Activated CD4-positive, alpha-beta T cell treated with anti-CD3 and anti-CD28 coated beads, Interleukin-2, amount 50 U/mL, for 24 hours (primary cell): Measurements from ENCODE around the gene NSMCE4A.
"Not testable (repeated sequence)": the region's sequence is repeated elsewhere in the genome, so short reads cannot be mapped to it uniquely, and the experiment has no call there.

Experiments used
- DNase-seq, 2 donors: peaks; one replicate each; pipeline ENCODE4 v3.0.0-alpha.2; 2020; ENCODE audit warnings: low read depth in 1 of 2, low spot score in 1 of 2

The NSMCE4A gene, protein sequence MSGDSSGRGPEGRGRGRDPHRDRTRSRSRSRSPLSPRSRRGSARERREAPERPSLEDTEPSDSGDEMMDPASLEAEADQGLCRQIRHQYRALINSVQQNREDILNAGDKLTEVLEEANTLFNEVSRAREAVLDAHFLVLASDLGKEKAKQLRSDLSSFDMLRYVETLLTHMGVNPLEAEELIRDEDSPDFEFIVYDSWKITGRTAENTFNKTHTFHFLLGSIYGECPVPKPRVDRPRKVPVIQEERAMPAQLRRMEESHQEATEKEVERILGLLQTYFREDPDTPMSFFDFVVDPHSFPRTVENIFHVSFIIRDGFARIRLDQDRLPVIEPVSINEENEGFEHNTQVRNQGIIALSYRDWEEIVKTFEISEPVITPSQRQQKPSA

DNA sequence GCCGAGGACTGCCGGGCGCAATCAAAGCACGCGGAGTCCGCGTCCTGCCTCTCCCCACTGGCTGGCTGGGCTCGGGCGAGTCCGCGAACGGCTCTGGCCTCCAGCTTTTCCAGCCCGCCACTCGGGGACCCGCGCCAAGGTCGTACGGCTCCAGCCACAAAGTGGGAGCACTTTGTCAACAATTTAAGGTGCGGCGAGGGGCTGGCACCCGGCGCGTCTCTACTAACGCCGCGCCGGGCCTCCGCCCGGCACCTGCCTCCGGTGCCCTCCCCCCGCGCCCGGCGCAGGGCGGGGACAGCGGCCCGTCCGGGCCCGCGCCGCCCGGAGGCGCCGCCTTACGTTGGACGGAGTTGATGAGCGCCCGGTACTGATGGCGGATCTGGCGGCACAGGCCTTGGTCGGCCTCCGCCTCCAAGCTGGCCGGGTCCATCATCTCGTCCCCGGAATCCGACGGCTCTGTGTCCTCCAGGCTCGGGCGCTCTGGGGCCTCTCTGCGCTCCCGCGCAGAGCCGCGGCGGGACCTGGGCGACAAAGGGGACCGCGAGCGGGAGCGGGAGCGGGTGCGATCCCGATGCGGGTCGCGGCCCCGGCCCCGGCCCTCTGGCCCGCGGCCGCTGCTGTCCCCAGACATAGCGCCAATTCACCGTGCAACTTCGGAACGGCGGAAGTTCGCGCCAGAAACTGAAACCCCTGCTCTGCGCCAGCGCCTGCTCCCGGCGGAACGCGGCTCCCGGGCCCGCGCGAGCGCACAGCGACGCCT lies at the start of gene NSMCE4A:
Gene NSMCE4A (minus strand): TSS at position 683 of the 760 bp plus-strand sequence. CDS start 52 bp downstream, at position 631.
- peak; percentile 61 to 62 for DNase-seq

DNA sequence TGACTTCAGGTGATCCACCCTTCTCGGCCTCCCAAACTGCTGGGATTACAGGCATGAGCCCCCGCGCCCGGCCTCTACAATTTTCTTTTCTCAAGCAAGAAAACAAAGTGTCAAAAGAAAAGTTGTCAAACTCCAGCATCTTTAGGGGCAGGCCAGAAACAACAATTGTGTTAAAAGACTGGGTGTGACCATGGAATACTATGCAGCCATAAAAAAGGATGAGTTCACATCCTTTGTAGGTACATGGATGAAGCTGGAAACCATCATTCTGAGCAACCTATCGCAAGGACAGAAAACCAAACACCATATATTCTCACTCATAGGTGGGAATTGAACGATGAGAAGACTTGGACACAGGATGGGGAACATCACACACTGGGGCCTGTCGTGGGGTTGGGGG lies 48.2 kb upstream of the NSMCE4A start:
- not testable (repeated sequence) for DNase-seq

DNA sequence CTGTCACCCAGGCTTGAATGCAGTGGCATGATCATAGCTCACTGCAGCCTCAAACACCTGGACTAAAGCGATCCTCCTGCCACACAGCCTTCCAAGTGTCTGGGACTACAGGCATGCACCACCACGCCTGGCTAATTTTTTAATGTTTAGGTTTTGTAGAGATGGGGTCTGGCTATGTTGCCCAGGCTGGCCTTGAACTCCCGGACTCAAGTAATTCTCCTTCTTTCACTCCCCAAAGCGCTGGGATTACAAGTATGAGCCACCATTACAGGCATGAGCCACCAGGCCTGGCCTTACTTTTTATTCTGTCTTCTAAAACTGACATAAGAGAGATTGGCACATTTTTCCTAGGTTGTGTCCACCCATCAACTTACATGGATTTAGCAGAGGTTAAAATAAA lies 47.3 kb upstream of the NSMCE4A start:
- no peak for DNase-seq

DNA sequence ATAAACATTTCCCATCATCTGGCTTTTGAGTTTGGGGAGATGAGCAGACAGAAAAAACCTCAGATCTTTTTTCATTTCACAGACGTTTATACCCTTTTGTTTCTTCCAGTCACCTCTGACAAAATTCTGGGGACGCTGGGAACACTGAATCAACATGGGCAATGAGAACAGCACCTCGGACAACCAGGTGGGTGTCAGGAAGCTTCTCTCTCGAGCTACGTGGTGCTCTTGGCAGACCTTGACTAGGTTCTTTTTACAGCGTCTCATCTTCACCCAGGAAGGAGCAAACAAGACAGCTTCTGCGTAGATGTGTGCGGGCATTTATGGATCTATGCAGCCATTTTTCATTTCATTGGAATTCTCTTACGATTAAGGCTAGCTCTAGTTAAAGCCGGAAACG lies 46.8 kb upstream of the NSMCE4A start:
- DNase-seq, result no peak

DNA sequence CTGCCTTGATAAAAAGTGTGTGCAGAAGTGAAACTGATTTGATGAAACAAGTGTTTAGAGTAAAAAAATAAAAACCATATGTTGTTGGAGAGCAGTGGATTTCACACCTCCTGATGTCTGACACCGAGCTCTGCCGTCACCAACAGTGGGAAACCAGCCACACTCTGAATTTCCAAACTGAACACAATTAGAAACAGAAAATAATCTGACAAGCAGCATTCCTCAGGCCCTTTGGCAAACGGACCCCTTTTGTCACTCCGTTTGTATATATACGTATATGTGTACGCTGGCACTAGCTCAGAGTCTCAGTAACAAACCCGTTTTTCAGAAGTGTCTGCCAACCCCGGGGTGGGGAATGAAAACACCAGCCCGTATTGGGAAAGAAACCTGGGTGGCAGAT lies 46.4 kb upstream of the NSMCE4A start:
- DNase-seq, result no peak

DNA sequence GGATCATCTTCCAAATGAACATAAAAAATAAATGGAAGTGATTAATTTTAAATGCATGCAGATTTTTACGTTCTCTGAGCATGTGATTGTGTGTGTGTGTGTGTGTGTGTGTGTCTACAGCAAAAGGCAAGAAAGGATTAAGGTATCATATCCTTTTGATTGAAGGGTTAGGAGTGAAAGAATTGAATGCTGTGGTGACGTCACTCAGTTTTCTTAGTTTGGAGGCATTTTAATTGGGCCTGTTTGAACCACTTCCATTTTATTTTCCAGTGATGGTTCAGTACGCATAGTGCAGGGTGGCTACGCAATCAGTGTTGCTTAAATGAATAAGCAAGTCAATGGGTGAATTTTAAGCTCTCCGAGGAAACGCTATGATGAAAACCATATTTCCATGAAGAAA lies 45.2 kb upstream of the NSMCE4A start:
- DNase-seq, result no peak

DNA sequence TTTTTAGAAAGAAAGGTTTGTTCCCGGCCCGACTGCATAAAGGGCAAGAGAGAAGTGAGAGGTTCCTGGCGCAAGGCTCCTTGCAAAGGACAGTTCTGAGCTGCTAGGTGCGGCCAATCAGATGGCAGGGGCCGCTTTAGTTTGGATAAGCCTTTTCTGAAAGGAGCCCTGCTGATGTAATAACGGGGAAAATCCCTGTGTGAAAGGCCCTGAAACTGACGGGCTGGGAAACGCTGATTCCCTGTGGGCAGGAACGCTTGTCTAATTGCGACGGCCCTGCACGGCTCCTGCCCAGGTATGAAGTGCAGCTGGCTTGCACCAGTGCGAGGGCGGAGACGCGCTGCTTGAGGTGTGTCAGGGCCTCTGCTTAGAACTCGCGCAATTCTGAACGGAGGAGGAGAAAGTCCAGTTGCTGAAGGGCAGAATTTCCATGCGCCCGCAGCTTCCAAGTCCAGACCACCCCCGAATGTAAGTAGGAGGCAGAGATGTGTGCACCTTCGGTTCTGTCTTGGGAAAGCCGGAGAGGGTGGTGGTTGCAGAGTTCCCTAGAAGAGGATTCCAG lies 44.5 kb upstream of the NSMCE4A start:
- no peak for DNase-seq

DNA sequence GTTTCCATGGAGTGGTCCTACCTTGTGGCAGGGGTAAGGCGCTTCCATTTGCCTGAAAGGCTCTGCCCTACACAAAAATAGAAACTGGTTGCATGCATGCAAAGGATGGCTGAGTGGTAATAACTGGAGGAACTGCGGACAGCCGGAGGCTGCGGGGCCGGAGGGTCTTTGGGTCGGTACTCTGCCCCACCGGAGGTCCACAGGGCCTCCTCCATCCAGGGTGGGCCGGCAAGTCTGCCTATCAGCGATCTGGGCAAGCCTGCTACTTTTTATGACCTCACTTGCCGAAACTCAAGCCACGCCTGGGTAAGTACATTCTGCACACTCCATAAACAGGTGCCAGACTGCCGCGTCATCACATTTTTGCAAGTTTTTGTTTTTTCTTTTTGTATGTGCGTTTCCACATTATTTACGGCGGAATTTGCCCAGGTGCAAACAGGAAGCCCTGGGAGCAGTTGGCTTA lies 44.0 kb upstream of the NSMCE4A start:
- no peak for DNase-seq

DNA sequence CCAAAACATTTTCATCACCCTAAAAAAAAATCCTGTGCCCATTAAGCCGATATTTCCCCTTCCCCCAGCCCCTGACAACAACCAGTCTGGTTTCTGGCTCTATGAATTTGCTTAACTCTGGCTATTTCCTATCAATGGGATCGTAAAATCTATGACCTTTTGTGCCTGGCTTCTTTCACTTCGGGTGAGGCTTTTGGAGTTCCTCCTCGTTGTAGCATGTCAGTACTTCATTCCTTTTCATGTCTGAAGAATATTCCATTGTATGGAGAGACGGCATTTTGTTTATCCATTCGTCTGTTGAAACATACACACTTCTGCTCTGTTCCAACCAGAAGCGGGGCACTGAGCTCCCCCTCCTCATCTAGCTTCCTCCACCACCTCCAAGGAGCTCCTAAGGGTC lies 43.5 kb upstream of the NSMCE4A start:
- DNase-seq, result no peak

DNA sequence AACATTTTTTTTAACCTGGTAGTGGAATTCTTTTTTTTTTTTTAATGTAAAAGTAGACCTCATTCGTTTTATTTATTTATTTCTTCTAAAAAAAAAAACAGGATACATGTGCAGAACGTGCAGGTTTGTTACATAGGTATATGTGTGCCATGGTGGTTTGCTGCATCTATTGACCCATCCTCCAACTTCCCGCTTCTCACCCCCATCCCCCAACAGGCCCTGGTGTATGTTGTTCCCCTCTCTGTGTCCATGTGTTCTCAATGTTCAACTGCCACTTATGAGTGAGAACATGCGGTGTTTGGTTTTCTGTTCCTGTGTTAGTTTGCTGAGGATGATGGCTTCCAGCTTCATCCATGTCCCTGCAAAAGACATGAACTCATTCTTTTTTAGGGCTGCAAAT lies 42.9 kb upstream of the NSMCE4A start:
- not testable (repeated sequence) for DNase-seq

DNA sequence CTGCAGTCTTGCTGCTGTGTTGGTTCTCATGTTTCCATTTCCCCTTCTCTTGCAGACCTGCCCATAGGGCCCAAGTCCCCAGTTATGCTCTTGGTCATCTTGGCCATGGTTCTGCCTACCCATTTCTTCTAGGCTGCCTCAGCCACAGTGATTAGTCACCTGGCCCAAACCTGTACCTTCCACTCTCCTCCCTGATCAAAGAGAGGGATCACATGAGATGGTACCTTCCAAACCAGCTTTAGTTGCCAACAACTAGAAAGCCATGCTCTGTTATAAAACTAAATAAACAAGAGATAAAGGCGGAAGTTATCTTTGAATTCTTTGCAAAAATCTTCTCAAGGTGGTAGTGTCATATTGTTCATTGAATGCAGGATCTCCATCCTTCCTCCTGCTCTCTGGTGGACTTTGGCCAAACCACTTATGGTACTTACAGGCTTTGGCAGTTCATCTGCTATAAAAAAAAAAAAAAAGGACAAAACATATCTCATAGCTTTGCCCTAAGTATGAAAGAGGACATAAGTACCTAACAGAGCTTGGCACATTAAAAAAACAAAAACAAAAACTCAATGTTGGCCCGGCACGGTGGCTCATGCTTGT lies 39.7 kb upstream of the NSMCE4A start:
- DNase-seq, result no peak

DNA sequence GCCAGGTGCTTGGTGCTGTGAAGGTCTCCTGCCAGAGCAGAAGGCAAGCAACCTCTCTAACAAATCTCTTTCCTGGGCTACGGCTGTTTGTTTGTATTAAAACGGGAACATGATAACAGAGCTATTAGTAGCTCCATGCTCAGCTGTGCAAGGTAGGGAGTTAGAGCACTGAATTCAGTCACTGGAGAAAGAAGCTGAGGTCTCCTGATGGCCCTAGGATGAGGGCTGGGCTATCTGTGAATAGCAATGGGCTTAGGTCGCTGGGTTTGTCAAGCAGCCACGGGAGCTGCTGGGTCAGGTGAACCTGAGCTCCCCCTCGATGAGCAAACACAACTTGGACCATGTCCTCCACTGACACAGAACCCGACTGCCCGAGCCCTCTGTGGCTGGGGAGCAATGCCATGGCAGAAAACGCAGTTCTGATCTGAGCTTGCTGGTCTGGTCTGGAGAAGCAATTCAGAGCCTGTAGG lies 38.3 kb upstream of the NSMCE4A start:
- DNase-seq, result no peak

DNA sequence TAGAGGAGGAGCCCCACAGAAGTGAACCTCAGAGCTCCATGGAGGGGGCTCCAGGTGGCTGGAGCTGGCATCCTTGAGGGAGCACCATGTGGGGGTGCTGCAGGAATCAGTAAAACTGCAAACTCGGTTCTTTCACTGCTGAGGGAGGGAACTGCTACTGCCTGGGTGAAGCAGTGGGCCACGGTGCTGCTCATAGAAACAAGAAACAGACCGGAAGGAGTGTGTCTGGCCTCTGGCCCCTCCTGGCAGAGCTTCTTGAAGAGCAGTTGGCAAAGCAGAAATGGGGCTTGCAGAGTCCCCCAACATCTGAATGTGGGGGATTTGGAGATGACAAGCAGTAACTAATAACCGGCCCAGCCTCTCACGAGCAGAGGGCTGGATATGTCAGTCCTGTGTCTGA lies 37.7 kb upstream of the NSMCE4A start:
- no peak for DNase-seq

DNA sequence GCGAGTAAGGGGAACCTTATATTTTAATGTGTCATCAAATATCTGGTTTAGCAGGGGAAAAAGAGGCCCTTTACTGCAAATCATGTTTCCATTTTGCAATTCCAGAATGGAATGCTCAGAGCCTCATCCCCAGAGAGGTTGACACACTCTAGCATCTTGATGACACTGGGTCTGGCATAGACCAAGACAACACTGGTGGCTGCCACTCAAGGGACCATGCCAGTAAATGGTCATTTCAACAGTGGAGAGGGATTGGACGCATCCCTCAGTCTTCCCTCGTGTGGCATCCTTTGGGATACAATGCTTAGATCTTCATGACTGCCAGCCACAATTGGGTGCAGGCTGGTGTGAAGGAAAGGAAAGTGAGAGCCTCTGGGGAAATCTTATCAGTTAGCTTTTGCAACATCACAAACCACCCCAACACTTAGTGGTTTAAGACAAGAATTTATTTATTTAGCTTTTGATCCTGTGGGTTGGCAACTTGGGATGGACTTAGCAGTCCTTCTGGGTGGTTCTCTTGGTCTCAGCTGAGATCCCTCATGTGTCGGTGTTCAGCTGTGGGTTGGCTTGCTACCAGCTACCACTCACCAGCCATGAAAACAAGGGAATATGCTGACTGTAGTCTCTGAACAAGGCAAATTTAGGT lies 35.5 kb upstream of the NSMCE4A start:
- no peak for DNase-seq

DNA sequence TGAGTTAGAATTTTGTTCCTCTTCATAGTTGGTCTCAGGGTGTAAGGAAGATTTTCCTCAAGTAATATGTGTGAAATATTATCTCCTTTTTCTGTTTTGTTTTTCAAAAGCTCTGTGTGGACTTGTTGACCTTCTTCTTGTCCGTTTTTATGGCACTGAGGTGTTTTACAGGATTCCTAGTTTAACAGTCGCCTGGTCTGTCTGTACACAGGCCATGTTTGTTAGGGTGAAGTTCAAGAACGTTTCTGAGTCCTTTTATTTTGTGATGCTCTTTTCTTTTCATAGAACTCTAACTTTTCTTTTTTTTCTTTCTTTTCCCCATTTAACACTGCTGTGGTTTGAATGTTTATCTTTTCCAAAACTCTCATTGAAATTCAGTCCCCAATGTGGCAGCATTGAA lies 32.4 kb upstream of the NSMCE4A start:
- DNase-seq, result no peak

DNA sequence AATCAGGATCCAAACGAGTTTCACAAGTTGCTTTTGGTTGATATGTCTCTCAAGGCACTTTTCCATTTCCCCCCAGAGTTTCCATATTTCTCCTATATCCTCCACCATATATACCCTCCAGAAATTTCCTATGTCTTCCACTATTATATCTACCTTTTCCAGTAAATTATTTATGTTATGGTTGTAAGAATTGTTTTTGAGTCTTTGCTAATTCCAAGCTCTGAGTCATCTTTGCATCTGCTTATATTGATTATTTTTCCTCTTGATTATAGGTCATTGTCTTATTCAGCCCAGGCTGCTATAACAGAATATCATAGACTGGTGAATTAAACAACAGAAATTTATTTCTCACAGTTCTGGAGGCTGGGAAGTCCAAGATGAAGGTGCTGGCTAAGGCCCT lies 26.7 kb upstream of the NSMCE4A start:
- no peak for DNase-seq

DNA sequence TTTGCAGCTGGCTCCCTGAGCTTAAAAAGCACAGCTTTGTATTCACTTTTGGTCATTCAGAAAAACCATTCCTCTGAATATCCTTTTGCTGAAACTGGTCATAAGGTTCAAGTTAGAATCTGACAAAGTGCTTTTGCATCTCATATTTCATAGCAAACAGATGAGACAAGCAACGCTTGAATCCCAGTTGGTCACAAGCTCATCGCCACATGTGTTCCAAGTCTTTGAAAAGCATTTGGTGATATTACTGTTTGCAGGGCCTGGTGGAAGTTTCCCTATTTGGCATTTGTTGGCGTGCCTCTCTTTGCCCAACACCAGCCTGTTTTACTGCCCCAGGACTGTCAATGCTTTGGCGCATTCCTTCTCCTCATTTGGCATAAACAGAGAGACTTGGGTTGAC lies 24.3 kb upstream of the NSMCE4A start:
- no peak for DNase-seq

DNA sequence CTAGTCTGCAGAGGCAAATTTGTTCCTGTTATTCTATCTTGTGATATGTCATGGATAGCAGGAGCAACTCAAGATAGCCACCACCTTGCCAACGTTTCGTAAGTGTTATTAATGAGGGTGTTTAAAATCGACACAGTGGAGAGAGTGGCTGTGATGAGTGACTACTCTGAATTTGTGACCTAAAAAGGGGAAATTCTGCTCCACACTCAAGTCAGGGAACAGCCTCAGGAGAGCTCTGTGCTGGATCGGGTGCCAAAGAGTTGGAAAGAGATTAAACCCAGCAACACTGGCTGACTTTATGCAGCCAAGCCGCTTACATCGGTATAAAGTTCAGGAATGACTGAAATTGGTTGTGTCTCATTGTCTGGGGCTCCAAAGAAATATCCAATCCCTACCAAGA lies 23.4 kb upstream of the NSMCE4A start:
- DNase-seq, result no peak

DNA sequence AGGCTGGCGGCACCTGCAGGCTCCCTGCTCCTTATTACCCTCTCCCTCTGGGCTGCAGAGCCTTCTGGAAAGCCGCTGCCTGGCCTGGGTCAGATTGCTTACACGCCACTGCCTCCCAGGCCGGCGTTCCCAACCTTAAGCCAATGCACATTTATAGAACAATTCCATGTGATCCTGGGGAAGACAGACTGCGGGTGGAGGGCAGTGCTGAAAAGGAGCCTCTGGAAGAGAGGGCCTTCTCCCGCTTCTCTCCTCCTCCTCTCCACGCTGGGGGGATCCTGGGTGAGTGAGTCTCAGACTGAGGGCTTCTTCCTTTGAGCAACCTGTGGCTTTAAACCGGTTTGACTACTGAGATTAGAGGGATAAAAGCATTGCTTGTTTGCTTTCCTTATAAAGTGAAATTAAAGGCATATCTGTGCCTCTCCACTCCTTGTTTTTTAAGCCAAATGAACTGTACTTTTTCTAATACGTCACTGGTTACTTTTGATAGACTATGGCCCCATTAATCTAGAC lies 19.5 kb upstream of the NSMCE4A start:
- DNase-seq, result no peak

DNA sequence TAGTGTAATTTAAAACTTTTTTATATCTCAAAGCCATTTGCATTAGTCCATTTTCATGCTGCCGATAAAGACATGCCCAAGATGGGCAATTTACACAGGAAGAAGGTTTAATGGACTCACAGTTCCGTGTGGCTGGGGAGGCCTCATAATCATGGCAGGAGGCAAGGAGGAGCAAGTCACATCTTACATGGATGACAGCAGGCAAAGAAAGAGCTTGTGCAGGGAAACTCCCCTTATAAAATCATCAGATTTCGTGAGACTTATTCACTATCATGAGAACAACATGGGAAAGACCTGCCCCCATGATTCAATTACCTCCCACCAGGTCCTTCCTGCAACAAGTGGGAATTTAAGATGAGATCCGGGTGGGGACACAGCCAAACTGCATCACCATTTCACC lies 16.7 kb upstream of the NSMCE4A start:
- DNase-seq, result not testable (repeated sequence)
